Gastrocnemius medialis (tissue), 4 donors: ENCODE measurements around the gene CRYBG3.

Source experiments
- POLR2A ChIP-seq, 2 donors: fragments of 450-650 bp; IDR thresholded peaks; one replicate each; pipeline ENCODE4 v1.6.1; 2017; ENCODE audit warnings: antibody characterized with exemption in 2 of 2, mild to moderate bottlenecking in 2 of 2, moderate library complexity in 2 of 2
- TF ChIP-seq, protein P1 (sequence below), 5 experiments: fragments of 450-650 bp in 3 of 5; fragments of 200-600 bp in 2 of 5; sonication (generic) in 2 of 5; IDR thresholded peaks in 4 of 5; conservative IDR thresholded peaks in 1 of 5; 1 replicate in 4 of 5; 2 replicates in 1 of 5; pipeline ENCODE4 v1.5.1; 2016 to 2019; ENCODE audit warnings: antibody characterized with exemption in 5 of 5, mild to moderate bottlenecking in 3 of 5, moderate library complexity in 3 of 5

DNA sequence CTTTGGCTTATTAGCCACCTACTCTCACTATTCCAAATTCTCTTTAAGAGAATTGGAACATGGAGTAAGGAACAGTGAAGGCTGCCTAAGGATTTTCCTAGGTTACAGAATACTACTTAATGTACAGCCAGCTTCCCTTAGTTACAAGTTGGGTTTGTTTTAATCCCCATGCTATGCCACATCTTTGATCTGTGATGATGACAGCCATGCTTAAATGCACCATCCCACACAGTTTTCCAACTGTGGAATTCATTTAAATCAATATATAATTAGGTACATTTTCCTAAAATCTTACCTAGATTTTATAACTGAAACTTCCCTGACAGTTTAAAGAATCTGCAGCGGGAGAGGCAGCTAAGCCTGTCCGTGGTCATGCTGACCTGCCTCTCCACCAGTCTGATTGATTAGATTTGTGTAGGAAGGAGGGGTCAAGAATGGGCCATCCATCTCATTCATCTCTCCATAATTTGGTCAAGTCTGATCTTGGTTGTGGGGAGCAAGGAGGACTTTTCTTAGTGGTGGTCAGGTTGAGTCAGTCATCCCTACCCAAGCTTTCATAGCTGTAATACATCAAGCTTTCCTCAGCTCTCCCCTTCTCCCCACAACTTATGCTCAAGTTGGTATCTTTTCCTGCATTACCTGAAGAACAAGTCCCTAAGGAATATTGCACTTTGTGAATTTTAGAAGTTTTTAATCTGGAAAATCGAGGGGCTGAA lies 113.3 kb downstream of the CRYBG3 start:
- TF ChIP-seq, protein P1, sequence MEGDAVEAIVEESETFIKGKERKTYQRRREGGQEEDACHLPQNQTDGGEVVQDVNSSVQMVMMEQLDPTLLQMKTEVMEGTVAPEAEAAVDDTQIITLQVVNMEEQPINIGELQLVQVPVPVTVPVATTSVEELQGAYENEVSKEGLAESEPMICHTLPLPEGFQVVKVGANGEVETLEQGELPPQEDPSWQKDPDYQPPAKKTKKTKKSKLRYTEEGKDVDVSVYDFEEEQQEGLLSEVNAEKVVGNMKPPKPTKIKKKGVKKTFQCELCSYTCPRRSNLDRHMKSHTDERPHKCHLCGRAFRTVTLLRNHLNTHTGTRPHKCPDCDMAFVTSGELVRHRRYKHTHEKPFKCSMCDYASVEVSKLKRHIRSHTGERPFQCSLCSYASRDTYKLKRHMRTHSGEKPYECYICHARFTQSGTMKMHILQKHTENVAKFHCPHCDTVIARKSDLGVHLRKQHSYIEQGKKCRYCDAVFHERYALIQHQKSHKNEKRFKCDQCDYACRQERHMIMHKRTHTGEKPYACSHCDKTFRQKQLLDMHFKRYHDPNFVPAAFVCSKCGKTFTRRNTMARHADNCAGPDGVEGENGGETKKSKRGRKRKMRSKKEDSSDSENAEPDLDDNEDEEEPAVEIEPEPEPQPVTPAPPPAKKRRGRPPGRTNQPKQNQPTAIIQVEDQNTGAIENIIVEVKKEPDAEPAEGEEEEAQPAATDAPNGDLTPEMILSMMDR (IDR thresholded peaks at IDR 0.05 in 4 of 5, conservative IDR thresholded peaks at IDR 0.05 in 1 of 5), result no peak
- no peak for TF ChIP-seq POLR2A (IDR thresholded peaks at IDR 0.05)
